Activated CD8-positive, alpha-beta T cell treated with anti-CD3 and anti-CD28 coated beads, Interleukin-2, amount 10 ng/mL, durations not matched to agents 7 days and 5 days (primary cell): ENCODE data around the gene PIGS. TPM values are rescaled to one million over a fixed set of nuclear protein-coding genes. Genes with fewer than 3 reads are reported as not detected.
A peak's percentile ranks its signal among the peaks of the same experiment; 100 is the strongest.
"Not testable (repeated sequence)": the region's sequence is repeated elsewhere in the genome, so short reads cannot be mapped to it uniquely, and the experiment has no call there.

Experiments used
- ATAC-seq: fragments of 150-1000 bp; cut with Tn5 transposase; one replicate; pipeline ENCODE4 v1.10.0; 2021; ENCODE audit warnings: moderate library complexity
- CTCF ChIA-PET: fragments of 350-600 bp; sonication (Branson Sonifier 250); formaldehyde crosslinking; loops from one replicate; lab custom pipeline; 2021; ENCODE audit warnings: antibody characterized with exemption; lab: Charles Lee
- POLR2A ChIA-PET: fragments of 350-600 bp; sonication (Branson Sonifier 250); formaldehyde crosslinking; loops from one replicate; lab custom pipeline; 2021; ENCODE audit warnings: antibody characterized with exemption; lab: Charles Lee
- DNase-seq: peaks from one replicate; pipeline ENCODE4 v3.0.0-alpha.2; 2020
- H3K27ac Mint-ChIP-seq: one replicate; pipeline ENCODE4 v1.8.0; 2021; ENCODE audit warnings: mild to moderate bottlenecking, mixed read lengths
- H3K27me3 Mint-ChIP-seq: one replicate; pipeline ENCODE4 v1.8.0; 2021; ENCODE audit warnings: low read depth, mixed read lengths
- H3K36me3 Mint-ChIP-seq: one replicate; pipeline ENCODE4 v1.8.0; 2021; ENCODE audit warnings: low read depth, mixed read lengths
- H3K4me1 Mint-ChIP-seq: one replicate; pipeline ENCODE4 v1.8.0; 2021; ENCODE audit warnings: low read depth, mixed read lengths
- H3K4me3 Mint-ChIP-seq: one replicate; pipeline ENCODE4 v1.8.0; 2021; ENCODE audit warnings: mild to moderate bottlenecking, mixed read lengths
- H3K9me3 Mint-ChIP-seq: one replicate; pipeline ENCODE4 v1.8.0; 2022; ENCODE audit warnings: mixed read lengths; ENCODE audit not compliant: insufficient read depth
- total RNA-seq, 2 experiments: library from RNA; stranded (reverse); gene quantifications; one replicate each; pipeline ENCODE4 v1.2.3, GENCODE V29; 2021

Gene PIGS
- total RNA-seq, 2 experiments from 2014 or later, result 60.0 to 61.1 TPM

- H3K4me3 Mint-ChIP-seq, result no peak overlapping the region
- no peak overlapping the region for H3K27ac Mint-ChIP-seq
- H3K27me3 Mint-ChIP-seq, result no peaks in the 10 kb centered on the region
- ChIA-PET CTCF (interaction anchor here (1.0 to 2.3 kb wide), 3 partner anchors 29 to 65 kb away, joined by 3 to 12 read pairs (median 7); no protein-coding TSS in a partner anchor), POLR2A (interaction anchor here (1.0 to 2.8 kb wide), 4 partner anchors 8 to 29 kb away, joined by 3 to 18 read pairs (median 5); partner anchors contain the start of gene SPAG5)
- no peak for ATAC-seq
- DNase-seq, result no peak
- peaks cover 58% of the 10 kb centered on the region for H3K36me3 Mint-ChIP-seq
- H3K4me1 Mint-ChIP-seq, result peaks cover 34% of the 10 kb centered on the region
- H3K9me3 Mint-ChIP-seq, result no peaks in the 10 kb centered on the region
These were observed 7.2 kb upstream of the PIGS start for GRCh38 chr17:28578246-28579195.

GRCh38 chr17:28577466-28577824 lies 6.1 kb upstream of the PIGS start:
- H3K9me3 Mint-ChIP-seq, result no peaks in the 10 kb centered on the region
- CTCF ChIA-PET, result interaction anchor here (0.6 to 4.9 kb wide), 8 partner anchors 11 to 149 kb away, joined by 3 to 44 read pairs (median 4); partner anchors contain the start of gene TLCD1
- peak overlapping the region; percentile 86 for H3K27ac Mint-ChIP-seq
- DNase-seq (no peak), ATAC-seq (no peak)
- no peaks in the 10 kb centered on the region for H3K27me3 Mint-ChIP-seq
- peaks cover 64% of the 10 kb centered on the region for H3K36me3 Mint-ChIP-seq
- H3K4me3 Mint-ChIP-seq, result no peak overlapping the region
- H3K4me1 Mint-ChIP-seq, result peaks cover 42% of the 10 kb centered on the region
- POLR2A ChIA-PET, result interaction anchor here (1.0 to 2.8 kb wide), 6 partner anchors 7 to 84 kb away, joined by 3 to 18 read pairs (median 5); partner anchors contain the start of genes SDF2, SPAG5 and SUPT6H

- ATAC-seq, result peak; percentile 95
- peak within 1 kb of the TSS; percentile 86 for H3K27ac Mint-ChIP-seq
- H3K4me1 Mint-ChIP-seq, result peaks cover 47% of the 10 kb centered on the region
- H3K27me3 Mint-ChIP-seq, result no peaks in the 10 kb centered on the region
- ChIA-PET CTCF (interaction anchor here (0.6 to 4.9 kb wide), 11 partner anchors 11 to 349 kb away, joined by 3 to 44 read pairs (median 5); partner anchors contain the start of genes BLTP2, TLCD1 and UNC119), POLR2A (interaction anchor here (0.6 to 2.8 kb wide), 9 partner anchors 17 to 85 kb away, joined by 3 to 18 read pairs (median 4); partner anchors contain the start of genes SDF2, SPAG5 and SUPT6H)
- H3K36me3 Mint-ChIP-seq, result peaks cover 64% of the 10 kb centered on the region
- no peaks in the 10 kb centered on the region for H3K9me3 Mint-ChIP-seq
- H3K4me3 Mint-ChIP-seq, result peak within 1 kb of the TSS; percentile 84
- peak; percentile 98 for DNase-seq
These were observed 5.6 kb upstream of the PIGS start, which contains the start of gene ALDOC for GRCh38 chr17:28576758-28577465. ALDOC (minus strand) TSS chr17:28576895; CDS start chr17:28575532, 1,363 bp downstream.

- Mint-ChIP-seq H3K27ac (peak overlapping the region; percentile 86), H3K4me3 (peak overlapping the region; percentile 84), H3K4me1 (peaks cover 49% of the 10 kb centered on the region), H3K36me3 (peaks cover 64% of the 10 kb centered on the region)
- DNase-seq, H3K27me3 Mint-ChIP-seq, ATAC-seq, H3K9me3 Mint-ChIP-seq: not testable (repeated sequence)
- POLR2A ChIA-PET, result interaction anchor here (0.6 to 2.0 kb wide), 6 partner anchors 20 to 86 kb away, joined by 3 to 8 read pairs (median 4); partner anchors contain the start of genes SDF2 and SUPT6H
- CTCF ChIA-PET, result interaction anchor here (0.7 to 4.9 kb wide), 8 partner anchors 15 to 350 kb away, joined by 3 to 44 read pairs (median 6); partner anchors contain the start of genes BLTP2 and UNC119
These were observed 4.7 kb upstream of the PIGS start for GRCh38 chr17:28576016-28576415.

GRCh38 chr17:28575126-28575795 lies 3.9 kb upstream of the PIGS start:
- DNase-seq, result no peak
- H3K4me1 Mint-ChIP-seq, result peaks cover 46% of the 10 kb centered on the region
- POLR2A ChIA-PET, result interaction anchor here (0.9 to 1.5 kb wide), 3 partner anchors 13 to 87 kb away, joined by 3 to 5 read pairs (median 3); partner anchors contain the start of genes SDF2 and SUPT6H

GRCh38 chr17:28574526-28574925 lies 3.2 kb upstream of the PIGS start:
- no peak overlapping the region for H3K27ac Mint-ChIP-seq
- H3K36me3 Mint-ChIP-seq, result peaks cover 61% of the 10 kb centered on the region
- no peaks in the 10 kb centered on the region for H3K27me3 Mint-ChIP-seq
- POLR2A ChIA-PET, result interaction anchor here (0.9 to 1.5 kb wide), 3 partner anchors 12 to 87 kb away, joined by 3 to 5 read pairs (median 3); partner anchors contain the start of genes SDF2 and SUPT6H
- no peak for DNase-seq
- H3K4me3 Mint-ChIP-seq, result no peak overlapping the region
- no peak for ATAC-seq
- no peaks in the 10 kb centered on the region for H3K9me3 Mint-ChIP-seq
- CTCF ChIA-PET, result interaction anchor here (1.0 to 4.9 kb wide), 4 partner anchors 8 to 26 kb away, joined by 4 to 44 read pairs (median 8); no protein-coding TSS in a partner anchor
- H3K4me1 Mint-ChIP-seq, result peaks cover 49% of the 10 kb centered on the region

More at GRCh38 chr17:28575126-28575795, 3.9 kb upstream of the PIGS start:
- CTCF ChIA-PET, result interaction anchor here (1.0 to 4.9 kb wide), 7 partner anchors 9 to 151 kb away, joined by 3 to 44 read pairs (median 6); partner anchors contain the start of gene UNC119
- ATAC-seq, result no peak
- peaks cover 61% of the 10 kb centered on the region for H3K36me3 Mint-ChIP-seq
- H3K4me3 Mint-ChIP-seq, result no peak overlapping the region
- no peaks in the 10 kb centered on the region for H3K27me3 Mint-ChIP-seq
- no peaks in the 10 kb centered on the region for H3K9me3 Mint-ChIP-seq
- H3K27ac Mint-ChIP-seq, result no peak overlapping the region

- Mint-ChIP-seq H3K27me3 (no peaks in the 10 kb centered on the region), H3K4me1 (peaks cover 52% of the 10 kb centered on the region), H3K36me3 (peaks cover 58% of the 10 kb centered on the region), H3K27ac (no peak overlapping the region), H3K4me3 (no peak overlapping the region), H3K9me3 (no peaks in the 10 kb centered on the region)
- DNase-seq (no peak), ATAC-seq (no peak)
- CTCF ChIA-PET, result interaction anchor here (1.0 to 4.9 kb wide), 4 partner anchors 8 to 26 kb away, joined by 4 to 44 read pairs (median 8); no protein-coding TSS in a partner anchor
- POLR2A ChIA-PET, result interaction anchor here (0.9 kb wide), 1 partner anchor 11 kb away, joined by 3 read pairs; no protein-coding TSS in a partner anchor
These were observed 2.7 kb upstream of the PIGS start for GRCh38 chr17:28573966-28574480.

GRCh38 chr17:28573521-28573920 lies 2.2 kb upstream of the PIGS start:
- Mint-ChIP-seq H3K4me1 (peaks cover 53% of the 10 kb centered on the region), H3K9me3 (no peaks in the 10 kb centered on the region), H3K27ac (no peak overlapping the region), H3K36me3 (peaks cover 55% of the 10 kb centered on the region), H3K27me3 (no peaks in the 10 kb centered on the region), H3K4me3 (no peak overlapping the region)
- ChIA-PET POLR2A (no interaction called here), CTCF (interaction anchor here (2.1 to 4.9 kb wide), 2 partner anchors 25 to 26 kb away, joined by 8 to 44 read pairs; no protein-coding TSS in a partner anchor)
- DNase-seq (no peak), ATAC-seq (no peak)

- no peak overlapping the region for H3K27ac Mint-ChIP-seq
- CTCF ChIA-PET, result interaction anchor here (4.9 kb wide), 1 partner anchor 24 kb away, joined by 44 read pairs; no protein-coding TSS in a partner anchor
- H3K9me3 Mint-ChIP-seq, result no peaks in the 10 kb centered on the region
- H3K4me3 Mint-ChIP-seq, result no peak overlapping the region
- H3K4me1 Mint-ChIP-seq, result peaks cover 56% of the 10 kb centered on the region
- H3K27me3 Mint-ChIP-seq, result no peaks in the 10 kb centered on the region
- POLR2A ChIA-PET, result interaction anchor here (0.5 to 1.2 kb wide), 2 partner anchors 13 to 72 kb away, joined by 3 read pairs; partner anchors contain the start of gene BLTP2
- H3K36me3 Mint-ChIP-seq, result peaks cover 54% of the 10 kb centered on the region
- no peak for DNase-seq
- no peak for ATAC-seq
These were observed 1.7 kb upstream of the PIGS start for GRCh38 chr17:28573040-28573380.
